ENCODE data around the gene GSG1L.

DNA sequence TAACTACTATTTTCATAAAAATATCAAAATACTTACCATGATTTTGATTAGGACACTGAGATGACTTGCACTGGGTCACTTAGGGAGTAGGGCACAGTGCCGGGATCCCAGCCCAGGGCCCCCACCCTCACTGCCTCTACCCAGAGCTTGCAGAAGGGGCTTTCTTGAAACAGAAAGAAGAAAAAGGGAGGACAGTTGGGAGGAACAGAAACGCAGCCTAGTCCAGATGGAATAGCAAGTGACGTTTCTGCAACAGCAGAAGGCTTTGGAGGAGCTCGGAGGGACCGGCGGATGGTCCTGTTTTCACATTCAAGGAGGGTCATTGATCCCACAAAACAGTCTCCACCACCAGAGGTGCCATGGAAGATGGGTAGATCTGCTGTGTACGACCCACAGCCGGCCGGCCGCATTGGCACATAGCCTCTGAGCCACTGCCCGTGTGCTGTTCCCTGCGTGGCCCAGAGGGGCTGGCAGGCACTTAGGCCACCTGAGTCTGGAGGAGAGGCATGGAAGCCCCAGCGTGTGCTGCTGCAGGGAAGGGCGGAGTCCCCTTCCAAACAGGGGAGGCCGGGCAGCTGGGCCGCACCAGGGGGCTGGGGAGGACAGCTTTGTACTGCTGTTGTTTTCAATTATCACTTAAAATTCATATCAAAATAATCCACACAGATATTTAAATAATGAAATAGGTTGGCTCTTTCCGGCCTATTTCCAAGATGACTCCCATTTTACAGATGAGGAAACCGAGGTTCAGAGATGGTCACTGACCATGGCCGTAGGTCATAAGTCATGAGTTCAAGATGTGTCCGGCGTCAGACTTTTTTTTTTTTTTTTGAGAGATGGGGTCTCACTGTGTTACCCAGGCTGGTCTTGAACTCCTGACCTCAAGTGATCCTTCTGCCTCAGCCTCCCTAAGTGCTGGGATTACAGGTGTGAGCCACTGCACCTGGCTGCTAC, 22.9 kb upstream of the GSG1L start:
- TF ChIP-seq EP300 (IDR thresholded peaks at IDR 0.05; ENCODE audit: borderline replicate concordance) = no peak
- TF ChIP-seq REST (IDR thresholded peaks at IDR 0.05; ENCODE audit: low read depth) = no peak
- TF ChIP-seq CREB1 (IDR thresholded peaks at IDR 0.05; ENCODE audit: low read depth) = no peak
- TF ChIP-seq FOXM1 (IDR thresholded peaks at IDR 0.05; ENCODE audit: borderline replicate concordance, low read depth) = no peak
- TF ChIP-seq TCF12 (IDR thresholded peaks at IDR 0.05; ENCODE audit: low read depth) = no peak
- no peak for TF ChIP-seq ZBTB7A (IDR thresholded peaks at IDR 0.05; ENCODE audit: low read depth)
